ENCODE data around the gene ZNF575. TPM values are rescaled to one million over a fixed set of nuclear protein-coding genes. Genes with fewer than 3 reads are reported as not detected.
"Not testable (repeated sequence)": the region's sequence is repeated elsewhere in the genome, so short reads cannot be mapped to it uniquely, and the experiment has no call there.

ZNF575 gene
- total RNA-seq, 4 donors from 2014 or later = 0.21 to 2.8 TPM; not detected in 2

DNA sequence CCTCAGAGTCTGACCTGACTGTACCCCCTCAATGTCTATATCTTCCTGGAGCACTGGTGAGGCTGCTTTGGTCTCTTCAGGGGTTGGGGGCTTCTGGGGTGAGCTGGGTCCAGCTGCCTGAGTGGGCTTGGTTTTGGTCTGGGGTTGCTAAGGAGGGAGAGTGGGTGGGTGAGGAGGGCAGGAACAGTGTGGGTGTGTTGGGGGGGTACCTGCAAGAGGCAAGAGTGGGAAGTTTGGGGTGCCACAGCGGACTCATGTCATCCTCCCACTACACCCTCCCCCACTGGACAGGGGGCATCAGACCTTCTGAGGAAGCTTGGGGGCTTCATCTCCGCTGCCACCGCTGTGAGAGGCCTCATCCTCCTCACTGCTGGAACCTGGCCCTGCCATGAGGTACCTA, 13.6 kb downstream of the ZNF575 start:
- DNase-seq = no peak
- Histone ChIP-seq H3K27ac (no peak overlapping the region), H3K4me1 (no peaks in the 10 kb centered on the region), H3K36me3 (no peaks in the 10 kb centered on the region), H3K4me3 (no peak overlapping the region), H3K9me3 (no peaks in the 10 kb centered on the region), H3K27me3 (no peaks in the 10 kb centered on the region)
- intact Hi-C loops (cut with DNase I; ENCODE audit: low total_unique reads) = no loop called here
- TF ChIP-seq, protein P1, sequence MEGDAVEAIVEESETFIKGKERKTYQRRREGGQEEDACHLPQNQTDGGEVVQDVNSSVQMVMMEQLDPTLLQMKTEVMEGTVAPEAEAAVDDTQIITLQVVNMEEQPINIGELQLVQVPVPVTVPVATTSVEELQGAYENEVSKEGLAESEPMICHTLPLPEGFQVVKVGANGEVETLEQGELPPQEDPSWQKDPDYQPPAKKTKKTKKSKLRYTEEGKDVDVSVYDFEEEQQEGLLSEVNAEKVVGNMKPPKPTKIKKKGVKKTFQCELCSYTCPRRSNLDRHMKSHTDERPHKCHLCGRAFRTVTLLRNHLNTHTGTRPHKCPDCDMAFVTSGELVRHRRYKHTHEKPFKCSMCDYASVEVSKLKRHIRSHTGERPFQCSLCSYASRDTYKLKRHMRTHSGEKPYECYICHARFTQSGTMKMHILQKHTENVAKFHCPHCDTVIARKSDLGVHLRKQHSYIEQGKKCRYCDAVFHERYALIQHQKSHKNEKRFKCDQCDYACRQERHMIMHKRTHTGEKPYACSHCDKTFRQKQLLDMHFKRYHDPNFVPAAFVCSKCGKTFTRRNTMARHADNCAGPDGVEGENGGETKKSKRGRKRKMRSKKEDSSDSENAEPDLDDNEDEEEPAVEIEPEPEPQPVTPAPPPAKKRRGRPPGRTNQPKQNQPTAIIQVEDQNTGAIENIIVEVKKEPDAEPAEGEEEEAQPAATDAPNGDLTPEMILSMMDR (IDR thresholded peaks at IDR 0.05) = no peak
- no peak for TF ChIP-seq POLR2A (IDR thresholded peaks at IDR 0.05)

DNA sequence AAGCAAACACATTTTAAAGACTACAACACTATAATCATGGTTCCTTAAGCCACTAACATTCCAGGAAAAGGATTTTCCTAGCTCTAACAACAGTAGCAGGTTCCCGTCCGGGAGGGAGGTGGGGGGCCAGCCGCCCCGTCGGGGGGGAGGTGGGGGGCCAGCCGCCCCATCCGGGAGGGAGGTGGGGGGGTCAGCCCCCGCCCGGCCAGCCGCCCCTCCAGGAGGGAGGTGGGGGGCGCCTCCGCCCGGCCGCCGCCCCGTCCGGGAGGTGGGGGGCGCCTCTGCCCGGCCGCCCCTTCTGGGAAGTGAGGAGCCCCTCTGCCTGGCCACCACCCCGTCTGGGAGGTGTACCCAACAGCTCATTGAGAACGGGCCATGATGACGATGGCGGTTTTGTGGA, 14.9 kb downstream of the ZNF575 start:
- H3K27ac ChIP-seq; intact Hi-C loops (cut with DNase I; ENCODE audit: low total_unique reads); H3K36me3 ChIP-seq: not testable (repeated sequence)

DNA sequence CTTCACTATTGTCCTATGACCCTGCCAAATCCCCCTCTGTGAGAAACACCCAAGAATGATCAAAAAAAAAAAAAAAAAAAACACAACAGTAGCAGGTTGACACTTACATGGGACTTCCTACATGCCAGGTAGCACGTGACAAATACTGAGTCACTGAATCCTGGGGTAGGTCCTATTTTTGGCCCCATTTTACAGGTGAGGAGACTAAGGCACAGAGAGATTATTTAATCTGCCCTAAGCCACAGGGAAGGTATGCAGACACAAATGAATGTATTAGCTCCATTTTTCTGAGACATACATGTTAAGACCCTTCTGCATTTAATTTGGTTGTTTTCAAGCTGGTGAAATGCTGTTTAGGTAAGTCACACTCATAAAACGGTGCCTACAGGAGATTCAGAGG, 15.7 kb downstream of the ZNF575 start:
- Histone ChIP-seq H3K36me3 (no peaks in the 10 kb centered on the region), H3K27ac (no peak overlapping the region), H3K27me3 (no peaks in the 10 kb centered on the region), H3K9me3 (no peaks in the 10 kb centered on the region), H3K4me3 (no peak overlapping the region), H3K4me1 (no peaks in the 10 kb centered on the region)
- intact Hi-C loops (cut with DNase I; ENCODE audit: low total_unique reads) = no loop called here
- DNase-seq = no peak
- no peak for TF ChIP-seq POLR2A (IDR thresholded peaks at IDR 0.05)
- TF ChIP-seq, protein P1 (IDR thresholded peaks at IDR 0.05) = no peak

More for the DNA sequence above, 14.9 kb downstream of the ZNF575 start:
- H3K27me3 ChIP-seq, H3K4me1 ChIP-seq, DNase-seq, H3K9me3 ChIP-seq, H3K4me3 ChIP-seq: not testable (repeated sequence)

DNA sequence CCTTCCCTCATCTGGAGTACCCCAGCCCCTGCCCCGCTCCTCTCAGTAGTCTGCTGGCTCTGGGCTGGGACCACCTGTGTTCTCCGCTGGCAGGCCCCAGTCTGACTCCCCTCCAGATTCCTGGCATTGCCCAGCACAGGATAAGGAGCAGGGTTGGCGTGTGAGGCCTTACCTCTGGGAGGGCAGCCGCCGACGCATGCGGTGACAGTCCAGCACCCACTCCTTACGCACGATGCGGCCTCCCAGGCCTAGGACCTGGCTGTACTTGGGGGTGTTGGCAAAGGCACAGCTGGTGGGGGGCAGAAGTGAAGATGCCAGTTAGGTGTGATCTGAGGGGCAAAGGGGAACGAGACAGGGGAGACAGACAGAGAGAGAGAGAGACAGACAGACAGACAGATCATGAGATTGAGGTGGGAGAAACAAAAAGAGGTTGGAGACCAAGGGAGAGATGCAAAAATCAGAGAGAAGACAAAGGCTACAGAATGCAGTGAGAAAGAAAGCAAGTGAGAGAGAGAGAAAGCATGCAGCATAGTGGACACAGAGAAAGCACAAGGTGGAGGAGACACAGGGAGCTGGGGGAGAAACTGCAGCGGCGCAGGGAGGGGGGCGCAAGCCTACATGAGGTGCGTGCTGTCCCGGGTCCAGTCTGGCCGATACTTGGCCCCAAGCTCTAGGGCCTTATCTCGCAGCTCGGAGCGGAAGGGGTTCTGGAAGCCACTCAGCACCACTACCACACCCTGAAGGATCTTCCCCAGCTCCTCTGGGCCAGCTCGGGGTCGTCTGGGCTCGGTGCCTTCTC, 18.6 kb downstream of the ZNF575 start:
- Histone ChIP-seq H3K4me1 (no peaks in the 10 kb centered on the region), H3K27ac (no peak overlapping the region), H3K9me3 (no peaks in the 10 kb centered on the region), H3K36me3 (no peaks in the 10 kb centered on the region), H3K4me3 (no peak overlapping the region), H3K27me3 (no peaks in the 10 kb centered on the region)
- no peak for DNase-seq
- TF ChIP-seq, protein P1 (IDR thresholded peaks at IDR 0.05) = no peak
- no peak for TF ChIP-seq POLR2A (IDR thresholded peaks at IDR 0.05)
- intact Hi-C loops (cut with DNase I; ENCODE audit: low total_unique reads) = no loop called here

DNA sequence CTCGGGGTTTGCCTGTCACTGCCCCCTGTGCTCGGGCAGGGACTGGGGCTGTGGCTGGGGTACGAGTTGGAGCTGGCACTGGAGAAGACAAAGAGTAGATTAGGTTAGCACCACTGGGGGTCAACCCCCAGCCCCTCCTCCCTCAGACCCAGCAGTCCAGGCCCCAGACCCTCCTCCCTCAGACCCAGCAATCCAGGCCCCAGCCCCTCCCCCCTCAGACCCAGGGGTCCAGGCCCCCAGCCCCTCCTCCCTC, 19.1 kb downstream of the ZNF575 start:
- intact Hi-C loops (cut with DNase I; ENCODE audit: low total_unique reads) = no loop called here
- no peak for TF ChIP-seq POLR2A (IDR thresholded peaks at IDR 0.05)
- TF ChIP-seq, protein P1 (IDR thresholded peaks at IDR 0.05) = no peak
- H3K36me3 ChIP-seq = no peaks in the 10 kb centered on the region

DNA sequence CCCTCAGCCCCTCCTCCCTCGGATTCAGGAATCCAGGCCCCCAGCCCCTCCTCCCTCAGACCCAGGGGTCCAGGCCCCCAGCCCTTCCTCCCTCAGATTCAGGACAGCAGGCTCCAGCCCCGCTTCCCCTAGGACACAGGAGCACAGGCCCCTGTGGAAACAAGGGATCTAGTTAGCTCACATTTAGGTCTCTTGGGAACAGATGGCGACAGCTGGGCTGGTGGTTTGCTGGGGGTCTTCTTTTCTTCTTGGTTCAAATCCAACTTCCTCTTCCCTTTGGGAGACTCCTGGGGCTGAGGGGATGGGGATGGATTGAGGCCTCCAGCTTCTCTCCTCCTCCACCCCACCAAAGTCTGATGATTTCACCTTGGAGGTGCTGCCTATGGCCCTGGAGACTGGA, 19.6 kb downstream of the ZNF575 start:
- Histone ChIP-seq H3K4me1 (no peaks in the 10 kb centered on the region), H3K9me3 (no peaks in the 10 kb centered on the region), H3K27ac (no peak overlapping the region), H3K27me3 (no peaks in the 10 kb centered on the region), H3K36me3 (no peaks in the 10 kb centered on the region), H3K4me3 (no peak overlapping the region)
- TF ChIP-seq, protein P1 (IDR thresholded peaks at IDR 0.05) = no peak
- no peak for DNase-seq
- intact Hi-C loops (cut with DNase I; ENCODE audit: low total_unique reads) = no loop called here

More for the DNA sequence above, 19.1 kb downstream of the ZNF575 start:
- DNase-seq = no peak
- H3K27me3 ChIP-seq = no peaks in the 10 kb centered on the region
- H3K4me1 ChIP-seq = no peaks in the 10 kb centered on the region
- H3K9me3 ChIP-seq = no peaks in the 10 kb centered on the region
- no peak overlapping the region for H3K4me3 ChIP-seq
- no peak overlapping the region for H3K27ac ChIP-seq

Data from uterus (tissue), 4 donors.